CD4-positive, alpha-beta T cell treated with Interleukin-17A for 4 hours (primary cell): Measurements from ENCODE around the gene GOLGA6A.
"Not testable (repeated sequence)": the region's sequence is repeated elsewhere in the genome, so short reads cannot be mapped to it uniquely, and the experiment has no call there.

Experiments used
- DNase-seq: peaks from one replicate; pipeline ENCODE4 v3.0.0-alpha.2; 2020; ENCODE audit warnings: mixed read lengths

The GOLGA6A gene

DNA sequence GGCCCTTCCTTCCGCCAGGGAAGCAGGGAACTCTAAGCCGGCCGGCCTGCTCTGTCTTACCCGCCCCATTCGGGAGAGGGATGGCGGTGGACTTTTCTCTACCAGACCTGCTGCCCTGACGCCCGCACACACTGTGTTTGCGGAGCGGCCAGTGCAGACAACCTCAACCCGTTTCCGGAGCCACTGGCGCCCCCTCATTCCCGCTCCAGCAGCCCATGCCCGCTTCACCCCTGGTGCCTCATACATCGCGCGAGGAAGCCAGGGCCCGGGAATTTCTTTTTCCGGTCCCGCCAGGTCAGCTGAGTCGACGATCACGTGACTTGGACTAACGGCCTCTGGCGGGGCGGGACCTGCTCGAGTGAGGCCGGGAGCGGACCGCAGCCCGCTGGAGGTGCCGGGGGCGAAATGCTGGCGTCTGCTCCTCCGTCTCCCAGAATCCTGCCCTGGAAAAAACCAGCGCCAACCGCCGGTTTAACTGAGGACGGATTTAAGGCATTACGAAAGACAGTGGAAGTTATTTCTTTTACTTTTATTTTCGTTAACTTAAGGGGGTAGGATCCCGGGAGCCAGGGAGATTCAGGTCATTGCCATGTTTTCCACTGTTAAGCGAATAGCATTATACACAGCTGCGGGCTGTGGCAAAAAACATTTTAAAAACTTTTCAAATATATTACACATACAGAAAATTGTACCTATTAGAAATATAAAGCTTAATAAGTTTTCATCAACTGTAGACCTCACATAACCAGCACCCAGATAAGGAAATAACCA, 17.8 kb upstream of the GOLGA6A start:
- peak; percentile 57 for DNase-seq

DNA sequence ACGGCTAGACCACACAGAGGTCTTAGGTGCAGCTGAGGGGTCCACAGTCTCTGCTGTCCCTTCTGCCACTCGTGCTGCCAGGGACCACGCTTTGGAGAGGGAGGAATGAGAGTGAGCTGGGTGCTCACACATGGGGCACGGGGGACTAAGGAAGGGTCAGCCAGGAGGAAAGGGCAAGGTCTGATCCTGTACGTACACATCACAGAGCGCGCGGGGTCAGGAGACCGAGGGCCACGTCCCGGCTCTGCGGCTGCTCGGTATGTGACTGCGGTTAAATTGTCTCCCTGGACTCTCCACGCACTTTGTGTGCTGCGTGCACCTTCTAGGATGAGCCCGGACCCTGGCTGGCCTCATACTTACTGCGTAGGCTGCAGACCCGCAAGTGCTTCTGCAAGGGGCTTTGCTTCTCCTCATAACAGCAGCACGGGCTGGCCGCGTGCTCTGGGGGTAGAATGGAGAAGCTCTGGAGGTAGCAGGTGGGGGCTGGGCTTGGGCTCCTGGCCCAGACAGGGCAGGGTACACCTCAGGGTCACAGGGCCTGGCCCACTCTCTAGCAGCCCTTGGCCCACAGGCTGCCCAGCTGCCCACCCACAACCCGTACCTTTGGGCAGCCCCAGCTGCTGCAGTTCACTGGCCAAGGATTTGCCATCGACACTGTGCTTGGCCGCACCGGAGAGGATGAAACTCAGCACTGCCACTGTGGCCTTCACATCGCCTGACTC, 14.6 kb upstream of the GOLGA6A start:
- DNase-seq: not testable (repeated sequence)

DNA sequence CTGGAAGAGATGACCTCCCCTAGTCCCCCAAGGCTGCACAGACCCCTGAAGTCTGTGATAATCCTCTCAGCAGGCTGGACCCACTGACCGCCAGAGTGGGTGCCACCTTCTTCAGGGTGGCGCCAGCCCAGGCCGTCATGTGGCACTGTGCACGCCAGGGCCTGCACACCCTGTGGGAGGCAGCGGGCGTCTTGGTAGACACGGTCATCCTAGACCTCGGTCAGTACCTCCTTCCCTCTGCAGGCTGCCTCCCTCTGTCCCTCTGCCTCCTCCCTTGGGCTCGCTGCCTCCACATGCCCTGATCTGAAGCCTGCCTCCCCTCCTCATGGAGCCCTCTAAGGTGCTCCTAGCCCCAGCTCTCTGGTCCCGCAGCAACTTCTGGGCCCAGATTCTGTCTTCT, 13.3 kb upstream of the GOLGA6A start:
- not testable (repeated sequence) for DNase-seq

- DNase-seq: not testable (repeated sequence)
Observed at GRCh38 chr15:74094567-74094966, 12.2 kb upstream of the GOLGA6A start.

- DNase-seq: not testable (repeated sequence)
Observed at GRCh38 chr15:74075781-74076180, 6.6 kb downstream of the GOLGA6A start.

DNA sequence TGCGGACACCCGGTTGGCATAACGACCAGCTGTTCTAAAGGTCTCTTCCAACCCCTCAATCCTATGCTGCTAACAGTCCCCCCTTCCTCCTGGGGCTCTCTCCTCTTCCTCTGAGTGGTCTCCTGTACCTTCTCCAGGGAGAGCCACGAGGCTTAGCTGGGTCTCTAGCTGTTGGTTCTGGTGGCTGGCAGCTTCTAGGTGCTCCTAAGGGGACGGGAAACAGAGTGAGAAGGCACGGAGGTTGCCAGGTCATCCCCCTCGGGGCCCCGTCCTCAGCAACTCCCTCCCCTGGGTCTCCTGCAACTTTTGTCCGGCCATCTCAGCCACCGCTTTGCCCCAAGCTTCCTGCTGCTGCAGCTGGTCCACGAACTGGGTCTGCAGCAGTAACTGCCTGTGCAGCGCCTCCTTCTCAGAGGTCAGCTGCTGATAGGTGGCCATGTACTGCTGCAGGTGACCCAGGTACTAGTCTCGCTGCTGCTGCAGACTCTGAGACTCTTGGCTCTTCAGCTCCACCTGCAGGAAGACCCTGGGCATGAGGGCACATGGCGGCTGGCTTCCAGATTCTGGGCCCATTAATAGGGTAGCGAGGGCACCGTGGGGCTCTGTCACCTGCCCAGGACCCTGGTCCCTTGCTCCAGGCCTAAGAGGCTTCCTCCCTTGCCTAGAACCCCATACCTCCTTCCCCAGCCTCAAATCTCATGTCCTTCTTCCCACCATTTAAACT, 9.6 kb downstream of the GOLGA6A start:
- not testable (repeated sequence) for DNase-seq

- DNase-seq: not testable (repeated sequence)
Observed at GRCh38 chr15:74072132-74072531, 10.2 kb downstream of the GOLGA6A start.

GRCh38 chr15:74071645-74072044, 10.7 kb downstream of the GOLGA6A start:
- DNase-seq: not testable (repeated sequence)

DNA sequence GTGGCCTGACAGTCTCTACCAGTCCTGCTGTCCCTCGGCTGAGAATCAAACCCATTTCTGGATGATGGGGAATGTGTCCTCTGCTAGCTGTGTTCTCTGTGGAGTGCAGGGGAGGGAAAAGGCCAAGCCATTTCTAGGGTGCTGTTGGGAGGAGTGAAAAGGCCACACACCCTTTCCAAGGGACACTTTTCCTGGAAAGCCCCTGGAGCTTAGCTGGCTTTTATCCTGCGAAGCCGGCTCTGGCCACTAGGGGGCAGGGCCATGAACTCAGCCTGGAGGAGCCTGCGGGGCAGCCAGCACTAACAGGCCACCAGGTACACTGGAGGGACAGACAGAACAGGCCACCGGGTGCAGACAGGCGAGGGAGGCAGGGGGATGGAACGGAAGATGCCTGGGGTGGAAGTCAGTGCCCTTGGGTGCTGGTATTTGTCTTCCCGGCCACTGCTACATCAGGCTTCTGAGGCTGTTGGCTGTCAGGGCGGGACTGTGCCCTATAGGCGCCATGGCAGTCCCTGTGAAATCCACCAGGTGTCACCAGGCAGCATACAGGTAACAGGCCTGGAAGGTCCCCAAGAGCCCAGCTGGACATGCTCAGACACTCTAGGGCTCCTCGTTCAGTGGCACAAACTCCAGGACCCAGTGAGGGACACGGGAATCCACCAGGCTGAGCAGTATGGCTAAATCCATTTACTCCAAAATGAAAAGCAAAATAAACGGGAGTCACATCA, 16.5 kb downstream of the GOLGA6A start:
- not testable (repeated sequence) for DNase-seq

- not testable (repeated sequence) for DNase-seq
Observed at GRCh38 chr15:74064822-74065221, 17.5 kb downstream of the GOLGA6A start.

DNA sequence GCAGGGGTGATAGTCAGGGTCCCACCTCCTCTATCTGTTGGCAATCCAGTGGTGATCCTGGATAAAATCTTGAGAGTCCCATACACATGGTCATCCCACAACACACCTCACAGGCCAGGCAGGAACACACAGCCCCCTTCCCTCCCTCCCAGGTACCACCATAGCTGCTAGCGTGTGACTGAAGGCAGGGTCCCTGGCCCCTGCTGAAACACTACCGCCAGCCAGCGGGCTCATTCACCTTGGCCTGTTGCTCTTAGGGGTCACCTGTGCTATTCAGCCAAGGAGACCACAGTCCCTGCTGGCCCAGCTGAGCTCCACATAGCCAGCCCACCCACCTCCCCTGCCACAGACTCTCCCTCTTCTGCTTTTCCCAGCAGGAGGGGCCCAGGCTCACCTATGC, 18.2 kb downstream of the GOLGA6A start:
- not testable (repeated sequence) for DNase-seq

DNA sequence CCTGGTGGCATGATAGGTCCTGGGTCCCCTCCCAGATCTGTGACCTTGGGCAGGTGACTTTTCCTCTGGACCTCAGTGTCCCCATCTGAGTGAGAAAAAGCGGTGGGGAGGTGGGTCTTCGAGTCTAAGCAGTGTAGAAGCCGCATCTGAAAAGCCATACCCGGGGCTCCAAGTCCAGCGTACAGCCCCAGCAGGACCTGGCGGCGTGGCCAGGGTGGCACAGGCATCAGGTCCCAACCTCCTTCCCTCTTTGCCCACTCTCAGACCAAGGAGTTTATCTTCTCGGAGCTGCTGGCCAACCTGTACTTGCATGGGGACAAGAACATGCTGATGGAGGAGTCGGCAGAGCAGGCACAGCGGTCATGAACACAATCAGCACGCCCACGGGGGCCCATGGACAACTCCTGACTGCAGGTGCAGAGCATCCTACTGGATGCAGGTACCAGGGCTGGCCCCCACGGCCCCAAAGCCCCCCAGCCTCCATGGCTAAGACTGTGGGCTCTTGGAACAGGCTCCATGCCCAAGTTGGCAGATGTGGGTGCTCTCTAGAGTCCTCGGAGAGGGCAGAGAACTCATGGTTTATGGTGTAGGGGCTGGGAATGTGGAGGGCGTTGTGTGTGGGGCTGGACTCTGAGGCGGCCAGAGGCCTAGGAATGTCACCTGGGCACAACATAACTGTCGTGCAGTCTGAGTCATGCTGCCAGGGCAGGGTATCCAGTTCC, 18.8 kb downstream of the GOLGA6A start:
- not testable (repeated sequence) for DNase-seq

DNA sequence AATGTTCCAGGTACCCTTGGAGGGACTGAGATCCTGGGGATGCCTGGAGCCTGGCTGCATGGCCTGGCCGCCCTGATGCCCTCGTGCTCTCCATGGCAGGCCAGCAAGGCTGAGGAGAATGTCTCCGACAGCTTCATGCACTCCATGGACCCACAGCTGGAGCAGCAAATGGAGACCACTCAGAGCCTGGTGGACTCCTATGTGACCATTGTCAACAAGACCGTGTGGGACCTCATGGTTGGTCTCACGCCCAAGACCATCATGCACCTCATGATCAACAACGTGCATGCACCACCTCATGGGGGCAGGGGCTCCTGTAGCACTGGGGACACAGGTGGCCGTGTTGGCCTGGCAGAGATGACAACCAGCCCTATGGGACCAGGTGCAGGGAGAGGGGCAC, 19.7 kb downstream of the GOLGA6A start:
- DNase-seq: no peak

DNA sequence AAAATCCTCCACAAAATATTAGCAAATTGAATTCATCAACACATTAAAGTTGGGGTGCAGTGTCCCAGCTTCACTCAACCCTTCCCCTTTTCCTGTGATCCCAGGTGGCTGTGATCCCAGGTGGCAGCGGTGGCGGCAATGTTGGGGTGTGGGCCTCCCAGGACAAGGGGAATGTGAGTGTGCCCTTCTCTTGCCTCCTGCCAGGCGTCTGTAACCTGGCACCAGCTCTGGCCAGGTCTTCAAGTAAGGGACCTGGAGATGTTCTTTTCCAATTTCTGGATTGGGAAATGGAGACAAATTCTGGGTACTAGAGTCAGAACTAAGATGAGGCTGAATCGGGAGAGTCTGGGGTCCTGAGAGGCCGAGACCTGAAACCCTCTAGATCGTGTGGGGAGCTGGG, 20.1 kb downstream of the GOLGA6A start:
- DNase-seq: no peak

GRCh38 chr15:74060251-74060650, 22.1 kb downstream of the GOLGA6A start:
- no peak for DNase-seq

- DNase-seq: not testable (repeated sequence)
Observed at GRCh38 chr15:74059050-74059833, 23.1 kb downstream of the GOLGA6A start.

GRCh38 chr15:74056330-74056729, 26.0 kb downstream of the GOLGA6A start:
- not testable (repeated sequence) for DNase-seq

GRCh38 chr15:74055804-74056203, 26.5 kb downstream of the GOLGA6A start:
- DNase-seq: no peak

DNA sequence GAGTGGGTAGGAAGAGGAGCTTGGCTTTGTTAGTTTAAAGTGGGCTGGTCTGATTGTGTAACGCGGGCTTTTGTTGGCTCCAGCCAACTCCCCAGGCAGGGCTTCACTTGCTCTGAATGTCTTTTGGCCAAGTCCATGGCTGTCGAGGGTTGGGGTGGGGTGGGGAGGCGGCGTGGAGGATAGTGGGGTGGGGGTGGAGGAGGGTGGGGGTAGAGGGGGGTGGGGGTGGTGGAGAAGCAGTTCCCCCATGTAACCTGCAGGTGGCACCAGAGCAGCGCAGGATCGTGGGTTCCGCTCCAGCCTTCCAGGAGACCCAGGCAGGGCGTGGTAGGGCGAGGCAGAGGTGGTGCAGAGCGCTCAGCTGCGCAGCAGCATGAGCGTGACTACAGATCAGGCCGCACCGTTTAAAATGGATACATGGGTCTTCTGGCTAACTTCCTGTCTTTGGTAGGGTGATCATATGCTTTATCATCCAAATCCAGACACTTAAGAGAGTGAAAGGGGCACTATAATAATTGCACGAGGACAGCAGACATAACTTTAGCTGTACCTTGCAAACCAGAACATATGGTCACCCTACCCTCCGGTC, 28.3 kb downstream of the GOLGA6A start:
- peak; percentile 79 for DNase-seq

DNA sequence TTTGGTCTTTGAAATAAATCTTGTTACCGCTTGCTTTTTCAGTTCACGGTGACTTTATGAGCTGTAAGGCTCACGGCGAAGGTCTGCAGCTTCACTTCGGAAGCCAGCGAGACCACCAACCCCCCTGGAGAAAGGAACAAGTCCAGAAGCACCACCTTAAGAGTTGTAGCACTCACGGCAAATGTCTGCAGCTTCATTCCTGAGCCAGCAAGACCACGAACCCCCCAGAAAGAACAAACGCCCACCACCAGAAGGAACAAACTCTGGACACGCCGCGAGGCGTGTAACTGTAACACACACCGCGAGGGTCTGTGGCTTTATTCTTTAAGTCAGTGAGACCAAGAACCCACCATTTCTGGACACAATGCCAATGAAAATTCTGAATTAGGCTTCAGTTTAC, 28.8 kb downstream of the GOLGA6A start:
- no peak for DNase-seq
